Measurements from ENCODE around the gene MMD. TPM values are rescaled to one million over a fixed set of nuclear protein-coding genes. Genes with fewer than 3 reads are reported as not detected.

Gene MMD
- total RNA-seq, 1 experiment from 2014 or later: 11.2 TPM

GRCh38 chr17:55345132-55345531 lies 76.5 kb downstream of the MMD start:
- DNase-seq (ENCODE audit: low read depth, low spot score): no peak
- in situ Hi-C loops (cut with HindIII; ENCODE audit: low pct_unique_long_range_greater_than_20kb, low sequenced_read_pairs): no loop called here

GRCh38 chr17:55344514-55344997 lies 77.1 kb downstream of the MMD start:
- no peak for DNase-seq (ENCODE audit: low read depth, low spot score)
- in situ Hi-C loops (cut with HindIII; ENCODE audit: low pct_unique_long_range_greater_than_20kb, low sequenced_read_pairs): no loop called here

GRCh38 chr17:55343900-55344513 lies 77.6 kb downstream of the MMD start:
- in situ Hi-C loops (cut with HindIII; ENCODE audit: low pct_unique_long_range_greater_than_20kb, low sequenced_read_pairs): no loop called here
- DNase-seq (ENCODE audit: low read depth, low spot score): no peak

- in situ Hi-C loops (cut with HindIII; ENCODE audit: low pct_unique_long_range_greater_than_20kb, low sequenced_read_pairs): no loop called here
- no peak for DNase-seq (ENCODE audit: low read depth, low spot score)
Measured at GRCh38 chr17:55342800-55343585, 78.6 kb downstream of the MMD start.

Other genes with a start within 250 kb of the MMD start
- gene HLF, start 156.9 kb downstream of the MMD start, total RNA-seq (2014; rRNA removed; shearing (Covaris generic)): 0.24 and 1.8 TPM in 2 replicates
- gene SMIM36, start 89.6 kb upstream of the MMD start, total RNA-seq (2014; rRNA removed; shearing (Covaris generic)): not detected in 2 replicates